GM18858 (cell line): ENCODE data around the gene HDAC5.
"Not testable (repeated sequence)": the region's sequence is repeated elsewhere in the genome, so short reads cannot be mapped to it uniquely, and the experiment has no call there.

Experiments
- ATAC-seq: cut with Tn5 transposase; IDR thresholded peaks from one replicate; pipeline ENCODE4 v1.9.1; 2021; ENCODE audit not compliant: unreplicated experiment

The HDAC5 gene

DNA sequence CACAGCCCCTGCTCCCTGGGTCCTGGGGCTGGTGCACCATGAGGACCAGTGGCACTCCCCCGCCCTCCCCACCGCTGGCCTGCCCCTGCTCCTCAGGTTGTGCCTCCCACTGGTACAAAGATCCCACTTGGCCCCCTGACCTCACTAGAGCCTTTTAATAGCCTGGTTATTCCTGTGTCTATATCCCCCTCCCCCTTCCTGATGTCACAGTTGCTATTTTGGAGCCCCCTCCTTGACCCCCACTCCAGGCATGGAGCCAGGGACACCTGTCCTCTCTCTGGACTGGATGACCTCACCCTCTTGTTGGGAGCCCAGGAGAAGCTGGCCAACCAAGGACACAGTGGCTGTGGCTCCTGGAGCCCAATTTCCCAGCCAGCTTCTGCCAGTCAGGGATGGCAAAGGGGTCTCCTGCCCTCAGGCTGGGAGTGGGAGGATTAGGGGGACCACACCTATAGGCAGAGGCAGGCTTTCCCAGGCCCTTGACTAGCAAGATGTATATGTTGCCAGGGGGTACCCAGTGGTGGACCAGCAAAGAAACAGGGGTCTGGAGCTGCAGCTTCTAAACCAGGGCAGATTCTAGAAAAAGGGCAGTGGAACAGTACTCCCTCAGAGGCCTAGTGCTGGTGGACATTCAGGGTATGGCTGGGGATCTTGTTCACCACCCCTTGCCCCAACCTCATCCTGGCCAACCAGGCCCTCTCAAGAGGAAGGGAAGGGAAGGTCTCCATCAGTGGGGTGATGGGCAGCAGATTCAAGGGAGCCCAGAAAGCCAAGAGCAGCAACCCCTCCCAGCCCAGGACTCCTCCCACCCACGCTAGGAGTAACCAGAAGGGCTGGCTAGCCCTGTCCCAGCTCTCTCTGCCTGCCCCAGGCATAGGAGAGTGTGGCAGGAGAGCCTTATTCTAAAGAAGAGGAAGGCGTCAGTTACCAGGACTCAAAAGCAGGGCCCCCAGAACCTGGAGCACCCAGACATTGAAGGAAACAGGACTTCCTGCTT, 10.9 kb downstream of the HDAC5 start:
- no peak for ATAC-seq

DNA sequence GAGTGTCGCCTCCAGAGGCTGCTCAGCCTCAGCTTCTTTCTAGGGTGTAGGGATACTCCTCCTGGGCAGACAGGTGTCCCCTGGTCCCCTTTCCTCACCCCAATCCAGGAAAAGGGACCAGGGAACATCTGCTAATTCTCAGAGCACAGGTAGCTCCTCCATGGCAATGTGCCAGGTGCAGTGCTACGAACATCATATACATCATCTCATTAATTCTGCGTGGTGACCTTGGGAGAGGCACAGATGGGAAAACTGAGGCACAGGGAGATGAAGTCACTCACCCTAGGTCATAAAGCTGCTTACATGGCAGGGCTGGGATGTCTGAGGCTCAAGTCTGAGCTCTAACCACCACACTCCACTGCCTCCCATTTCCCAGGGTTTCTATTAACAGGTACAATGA, 11.7 kb downstream of the HDAC5 start:
- no peak for ATAC-seq

DNA sequence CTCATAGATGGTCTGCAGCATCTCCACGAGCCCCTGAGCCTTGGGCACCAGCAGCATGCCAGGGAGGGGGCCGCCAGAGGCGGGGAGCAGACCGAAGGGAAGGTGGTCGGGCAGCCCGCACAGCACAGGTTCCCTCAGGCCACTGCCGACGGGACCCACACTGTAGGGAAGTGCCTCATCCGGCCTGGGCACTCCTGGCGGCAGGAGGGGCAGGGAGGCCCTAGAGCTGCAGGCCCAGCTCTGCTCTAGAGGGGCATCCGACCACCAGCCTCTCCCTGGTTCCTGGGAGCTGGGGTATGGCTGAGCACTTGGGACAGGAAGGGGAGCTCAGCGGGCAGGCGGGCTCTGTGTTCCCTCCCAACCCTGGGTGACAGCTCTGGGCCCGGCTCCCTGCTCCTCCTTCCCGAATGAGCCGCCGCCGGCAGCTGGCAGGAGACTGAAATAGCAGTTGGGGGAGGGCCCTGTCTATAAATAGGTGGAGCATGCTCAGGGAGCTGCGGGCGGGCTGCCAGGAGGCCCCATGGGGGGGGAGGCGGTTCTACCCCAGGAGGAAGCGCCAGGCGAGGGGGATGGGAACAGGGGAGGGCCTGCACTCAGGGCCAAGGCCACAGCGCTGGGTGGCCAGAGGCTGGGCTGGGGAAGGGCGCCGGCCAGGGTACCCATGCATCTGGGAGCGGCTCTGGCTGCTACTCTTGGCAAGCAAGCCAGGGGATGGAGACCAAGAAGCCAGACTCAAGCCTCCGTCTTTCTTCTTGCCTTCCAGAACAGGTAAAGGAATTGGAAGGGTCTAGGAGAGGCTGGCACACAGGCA, 12.4 kb downstream of the HDAC5 start:
- ATAC-seq = no peak

DNA sequence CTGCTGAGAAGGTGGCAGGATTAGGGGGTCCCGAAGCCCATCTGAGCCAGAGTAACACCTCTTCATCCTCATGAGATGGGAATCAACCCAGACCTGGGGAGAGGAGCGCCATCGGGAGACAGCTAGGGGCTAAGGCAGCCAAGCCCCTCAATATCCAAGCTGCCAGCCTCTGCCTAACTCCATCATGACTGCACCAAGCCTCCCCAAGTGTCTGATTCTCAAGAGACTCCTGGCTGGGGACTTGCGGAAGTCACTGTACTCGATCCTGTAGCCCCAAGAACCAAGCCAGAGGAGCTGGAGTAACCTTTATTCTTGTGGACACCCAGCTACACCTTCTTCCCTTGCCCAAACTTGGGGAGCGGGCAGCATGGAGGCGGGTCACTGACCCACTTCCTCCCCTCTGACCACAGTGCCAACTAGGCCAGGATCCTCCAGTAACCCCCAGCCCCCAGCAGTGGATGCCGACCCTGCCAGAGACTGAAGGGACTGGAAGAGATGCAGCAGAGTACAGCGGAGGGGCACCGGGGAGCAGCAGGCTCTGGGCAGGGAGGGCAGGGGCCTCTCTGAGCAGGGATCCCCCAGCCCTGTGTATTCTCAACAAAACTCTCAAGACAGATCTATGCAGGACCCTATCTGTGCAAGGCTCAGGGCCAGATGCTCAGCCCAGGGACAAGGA, 13.3 kb downstream of the HDAC5 start:
- ATAC-seq = no peak

DNA sequence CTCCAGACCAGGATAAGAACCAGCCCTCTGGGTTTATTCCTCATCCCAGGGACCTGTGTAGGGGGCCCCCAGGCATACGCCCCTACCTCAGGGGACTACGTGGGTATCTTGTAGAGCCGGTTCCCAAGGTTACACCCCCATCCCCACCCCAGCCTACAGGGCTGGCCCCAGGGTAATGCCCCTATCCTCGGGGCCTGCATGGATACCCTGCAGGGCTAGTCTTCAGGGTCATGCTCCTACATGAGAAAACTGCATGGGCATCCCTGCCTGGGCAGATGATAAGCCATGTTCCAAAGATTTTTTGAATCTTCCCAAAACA, 14.2 kb downstream of the HDAC5 start:
- ATAC-seq = no peak

DNA sequence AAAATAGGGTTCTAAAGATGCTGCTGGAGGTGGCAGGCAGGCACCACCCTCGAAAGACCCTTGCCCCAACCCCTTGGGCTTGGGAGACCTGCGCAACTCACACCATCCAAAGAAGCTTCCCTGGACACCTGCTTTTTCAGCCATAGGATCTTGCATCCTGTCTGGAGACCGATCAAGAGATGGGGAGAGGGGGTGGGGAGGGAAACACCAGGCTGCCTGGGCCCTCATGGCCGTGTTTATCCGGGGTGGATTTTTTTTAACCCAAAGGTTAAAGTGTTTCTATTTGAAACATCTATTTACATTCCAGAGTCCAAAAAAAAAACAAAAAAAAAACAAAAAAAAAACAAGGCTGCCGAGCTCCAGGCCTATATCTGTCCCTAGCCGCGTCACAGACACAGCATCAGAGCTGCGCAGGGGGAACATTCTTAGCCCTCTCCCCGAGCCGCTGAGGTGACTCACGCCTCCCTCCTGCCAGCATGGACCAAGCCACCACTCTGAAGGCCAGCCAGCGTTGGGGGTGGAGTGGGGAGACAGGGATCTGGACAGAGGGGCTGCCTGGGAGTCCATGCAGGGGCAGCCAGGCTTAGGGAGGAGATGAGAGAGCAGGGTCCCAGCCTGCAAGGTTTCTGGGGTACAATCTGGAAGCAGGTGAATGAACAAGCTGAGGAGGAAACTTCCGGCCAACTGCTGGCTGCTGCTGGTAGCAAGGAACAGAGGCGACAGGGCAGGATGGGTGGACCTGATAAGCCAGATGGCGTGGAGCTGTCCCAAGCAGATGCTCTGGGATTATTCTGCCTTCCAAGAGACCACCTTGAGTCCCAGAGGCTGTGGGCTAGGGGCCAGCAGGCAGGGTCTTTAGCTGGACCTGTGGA, 14.8 kb downstream of the HDAC5 start:
- ATAC-seq = no peak

DNA sequence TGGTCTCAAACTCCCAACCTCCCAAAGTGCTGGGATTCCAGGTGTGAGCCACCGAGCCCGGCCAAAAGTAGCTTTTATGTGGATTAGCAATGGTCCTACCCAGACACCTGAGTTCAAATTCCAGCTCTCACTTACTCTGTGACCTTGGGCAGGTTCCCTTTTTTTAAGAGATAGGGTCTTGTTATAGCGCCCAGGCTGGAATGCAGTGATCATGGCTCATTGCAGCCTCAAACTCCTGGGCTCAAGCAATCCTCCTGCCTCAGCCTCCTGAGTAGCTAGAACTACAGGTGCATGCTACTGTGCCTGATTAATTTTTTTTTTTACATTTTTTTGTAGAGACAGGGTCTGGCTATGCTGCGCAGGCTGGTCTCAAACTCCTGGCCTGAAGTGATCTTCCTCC, 16.6 kb downstream of the HDAC5 start:
- no peak for ATAC-seq

DNA sequence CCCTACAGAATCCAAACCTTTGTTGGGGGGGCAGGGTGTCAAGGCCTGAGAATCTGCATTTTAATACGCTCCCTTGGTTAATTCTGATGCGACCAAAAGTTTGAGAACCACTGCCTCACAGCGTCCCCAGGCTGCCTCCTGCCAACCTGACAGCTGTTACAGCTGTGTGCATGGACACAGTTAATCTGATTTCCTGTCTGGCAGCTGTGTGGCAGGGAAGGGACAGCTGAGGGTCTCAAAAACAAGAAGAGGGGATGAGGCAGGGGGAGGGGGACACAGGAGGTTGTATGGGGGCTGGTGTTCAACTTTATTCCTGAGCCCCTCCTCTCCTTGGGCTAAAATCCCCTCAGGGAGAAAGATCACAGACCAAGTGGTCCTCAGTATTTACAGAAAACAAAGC, 17.5 kb downstream of the HDAC5 start:
- no peak for ATAC-seq

DNA sequence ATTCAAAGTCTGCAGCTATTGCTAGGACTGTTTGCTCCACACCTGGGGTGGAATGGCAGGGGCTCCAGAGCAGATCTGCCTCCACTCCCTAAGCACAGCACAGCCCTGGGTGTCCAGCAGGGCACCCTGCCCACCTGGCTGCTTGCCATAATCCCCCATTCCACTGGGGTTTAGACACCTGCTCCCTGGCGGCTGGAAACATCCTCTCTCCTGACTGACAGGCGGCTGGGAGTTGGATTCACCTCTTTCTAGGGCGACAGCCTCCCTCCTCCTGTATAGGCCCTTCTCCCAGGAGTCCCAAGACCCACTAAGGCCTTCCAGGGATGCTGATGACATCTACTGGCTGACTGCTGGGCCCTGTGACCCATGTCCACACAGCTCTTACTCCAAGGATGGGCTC, 18.0 kb downstream of the HDAC5 start:
- ATAC-seq = no peak

DNA sequence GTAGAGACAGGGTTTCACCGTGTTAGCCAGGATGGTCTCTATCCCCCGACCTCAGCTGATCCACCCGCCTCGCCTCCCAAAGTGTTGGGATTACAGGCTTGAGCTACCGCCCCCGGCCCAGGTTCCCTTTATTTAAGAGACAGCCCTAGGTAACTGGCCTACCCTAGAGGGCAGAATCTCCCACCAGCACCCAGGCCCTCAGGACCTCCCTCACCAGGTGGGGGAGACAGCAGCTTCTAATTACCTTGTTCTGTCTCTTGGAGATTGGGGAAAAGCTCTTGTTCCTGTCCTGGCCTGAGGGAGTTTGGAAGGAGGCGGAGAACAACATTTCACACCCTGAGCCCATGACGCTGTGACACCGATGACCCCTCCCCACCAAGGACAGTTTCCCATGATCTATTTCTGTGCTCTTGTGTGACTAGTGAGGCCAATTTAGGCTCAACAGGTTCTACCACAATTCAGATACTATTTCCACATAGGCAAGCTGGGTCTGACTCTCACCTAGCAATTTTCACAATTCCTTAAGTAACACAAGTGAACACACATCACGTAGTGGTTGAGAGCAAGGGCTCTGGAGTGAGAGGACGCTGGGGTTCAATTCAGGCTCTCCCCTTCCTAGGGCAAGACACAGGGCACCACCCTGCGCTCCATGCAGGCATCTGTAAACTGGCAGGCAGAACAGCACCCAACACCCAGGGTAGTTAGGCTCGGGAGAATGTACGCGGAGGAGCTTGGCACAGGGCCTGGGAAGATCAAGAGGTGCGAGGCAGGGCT, 20.4 kb downstream of the HDAC5 start:
- no peak for ATAC-seq

DNA sequence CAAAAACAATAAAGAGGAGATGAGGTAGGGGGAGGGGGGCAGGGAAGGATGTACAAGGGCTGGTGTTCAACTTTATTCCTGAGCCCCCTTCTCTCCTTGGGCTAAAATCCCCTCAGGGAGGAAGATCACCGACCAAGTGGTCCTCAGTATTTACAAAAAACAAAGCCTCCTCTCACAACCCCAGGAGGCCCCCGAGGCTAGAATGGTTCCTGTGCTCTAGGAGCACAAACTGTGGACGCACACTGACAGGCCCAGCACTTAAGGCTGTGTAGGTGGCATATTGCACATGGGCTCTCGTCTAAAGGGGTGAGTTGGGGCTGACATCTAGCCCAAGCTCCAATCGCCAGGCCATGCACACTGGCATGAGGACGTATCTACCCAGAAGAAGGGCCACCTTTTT, 21.6 kb downstream of the HDAC5 start:
- not testable (repeated sequence) for ATAC-seq

DNA sequence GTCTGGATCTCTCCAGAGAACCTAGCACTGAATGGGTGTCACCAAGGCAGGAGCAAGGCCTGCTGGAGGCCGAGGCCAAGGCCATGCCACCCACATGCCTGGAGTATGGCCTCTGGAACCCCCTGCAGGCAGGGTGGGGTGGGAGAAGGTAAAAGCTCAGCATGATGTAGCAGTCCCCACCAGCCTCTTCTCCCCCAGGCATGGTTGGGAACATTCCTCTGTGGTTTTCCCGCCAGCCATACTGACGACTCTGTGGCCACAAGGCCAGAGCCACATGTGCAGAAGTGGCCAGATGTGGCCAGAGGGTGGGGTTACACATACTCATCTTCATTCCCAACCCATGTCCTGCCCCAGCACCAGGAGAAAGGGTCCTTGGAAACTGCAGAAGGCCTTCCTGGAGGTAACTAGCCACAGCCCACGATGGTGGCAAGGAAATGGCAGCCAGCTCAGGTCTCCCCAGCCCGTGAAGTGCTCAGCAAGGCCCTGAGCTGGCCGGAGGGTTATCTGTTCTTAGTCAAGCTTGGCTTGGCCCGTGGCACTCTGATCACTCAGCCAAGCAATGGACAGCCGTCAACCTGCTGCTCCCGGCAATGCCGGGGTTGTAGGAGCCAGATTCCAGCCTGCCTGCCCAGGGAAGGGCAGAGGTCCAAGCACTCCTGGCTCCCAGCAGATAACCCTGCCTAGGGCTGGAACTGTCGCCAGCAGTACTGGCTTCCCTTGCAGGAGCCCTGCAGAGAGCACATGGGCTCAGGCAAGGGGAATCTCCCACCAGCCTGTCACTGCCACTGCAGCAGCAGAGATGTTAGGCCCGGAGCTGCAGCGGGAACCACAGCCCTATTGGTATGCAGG, 26.1 kb downstream of the HDAC5 start:
- ATAC-seq = no peak

DNA sequence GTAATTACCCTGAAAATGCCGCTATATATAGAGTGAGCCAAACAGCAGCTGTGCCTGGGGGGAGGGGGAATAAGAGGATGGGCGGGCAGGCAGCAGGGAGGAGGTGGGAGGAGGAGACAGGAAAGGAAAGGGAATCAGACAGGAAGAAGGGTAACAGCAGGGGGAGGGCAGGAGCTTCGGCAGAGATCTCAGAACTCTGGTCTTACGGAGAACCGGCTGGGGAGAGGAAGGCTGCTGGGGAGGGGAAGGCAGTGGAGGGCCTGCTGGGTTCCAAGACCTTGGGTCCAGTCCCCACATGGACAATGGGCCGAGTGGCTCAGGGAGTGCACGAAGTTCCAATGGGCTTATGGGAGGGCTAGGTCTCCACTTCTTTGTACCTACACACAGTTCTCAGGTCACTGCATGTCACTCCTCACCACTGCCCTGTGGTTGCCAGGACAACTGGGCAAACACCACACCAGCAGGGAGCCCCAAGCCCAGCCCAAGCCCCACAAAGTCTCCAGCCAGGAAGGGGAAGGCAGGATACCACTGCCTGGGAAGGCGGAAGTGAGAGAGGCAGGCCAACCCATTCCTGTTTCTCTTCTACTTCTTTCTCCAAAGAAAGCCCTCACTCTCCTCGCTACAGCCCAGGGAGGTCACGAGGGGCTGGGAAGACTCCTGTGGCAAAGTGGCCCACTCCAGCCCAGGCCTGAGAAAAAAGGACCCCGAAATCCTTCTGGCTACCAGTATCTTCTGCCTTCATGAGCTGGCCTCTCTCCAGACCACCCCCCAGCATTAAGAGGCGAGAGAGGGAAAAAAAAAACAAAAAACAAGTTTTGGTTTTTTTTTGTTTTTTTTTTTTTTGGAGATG, 27.6 kb downstream of the HDAC5 start:
- ATAC-seq = no peak

DNA sequence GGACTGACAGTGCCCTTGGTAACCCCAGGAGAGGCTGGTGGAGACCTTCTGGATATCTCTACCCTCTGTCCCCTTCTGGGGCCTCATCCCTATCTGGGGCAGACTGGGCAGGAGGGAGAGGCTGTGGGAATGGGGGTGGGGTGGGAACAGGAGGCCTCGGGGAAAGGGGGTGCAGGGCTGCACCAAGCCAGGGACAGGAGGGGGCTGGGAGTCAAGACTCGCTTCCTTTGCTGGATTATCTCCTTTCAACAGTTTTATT, 28.1 kb downstream of the HDAC5 start:
- ATAC-seq = no peak

DNA sequence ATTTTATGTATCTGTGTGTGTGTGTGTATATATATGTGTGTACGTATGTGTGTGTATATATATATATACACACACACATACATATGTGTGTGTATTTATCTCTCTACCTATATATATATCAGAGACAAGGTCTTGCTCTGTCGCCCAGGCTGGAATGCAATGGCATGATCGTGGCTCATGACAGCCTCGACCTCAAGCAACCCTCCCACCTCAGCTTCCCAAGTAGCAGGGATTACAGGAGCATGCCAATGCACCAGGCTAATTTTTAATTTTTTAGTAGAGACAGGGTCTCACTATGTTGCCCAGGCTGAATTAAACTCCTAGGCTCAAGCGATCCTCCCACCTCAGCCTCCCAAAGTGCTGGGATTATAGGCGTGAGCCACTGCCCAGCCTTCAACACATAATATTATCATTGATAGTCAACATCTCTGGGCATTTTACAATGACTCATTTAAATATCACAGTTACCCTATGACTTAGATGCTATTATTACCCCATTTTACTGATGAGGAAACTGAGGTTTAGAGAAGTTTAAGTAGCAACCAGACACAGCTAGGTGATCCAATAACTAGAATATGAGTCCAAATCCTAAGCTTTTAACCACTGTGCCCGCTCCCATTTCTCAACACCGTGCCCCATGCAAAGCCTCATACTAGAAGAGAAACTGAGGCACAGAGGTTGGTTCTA, 28.6 kb downstream of the HDAC5 start:
- ATAC-seq = no peak

DNA sequence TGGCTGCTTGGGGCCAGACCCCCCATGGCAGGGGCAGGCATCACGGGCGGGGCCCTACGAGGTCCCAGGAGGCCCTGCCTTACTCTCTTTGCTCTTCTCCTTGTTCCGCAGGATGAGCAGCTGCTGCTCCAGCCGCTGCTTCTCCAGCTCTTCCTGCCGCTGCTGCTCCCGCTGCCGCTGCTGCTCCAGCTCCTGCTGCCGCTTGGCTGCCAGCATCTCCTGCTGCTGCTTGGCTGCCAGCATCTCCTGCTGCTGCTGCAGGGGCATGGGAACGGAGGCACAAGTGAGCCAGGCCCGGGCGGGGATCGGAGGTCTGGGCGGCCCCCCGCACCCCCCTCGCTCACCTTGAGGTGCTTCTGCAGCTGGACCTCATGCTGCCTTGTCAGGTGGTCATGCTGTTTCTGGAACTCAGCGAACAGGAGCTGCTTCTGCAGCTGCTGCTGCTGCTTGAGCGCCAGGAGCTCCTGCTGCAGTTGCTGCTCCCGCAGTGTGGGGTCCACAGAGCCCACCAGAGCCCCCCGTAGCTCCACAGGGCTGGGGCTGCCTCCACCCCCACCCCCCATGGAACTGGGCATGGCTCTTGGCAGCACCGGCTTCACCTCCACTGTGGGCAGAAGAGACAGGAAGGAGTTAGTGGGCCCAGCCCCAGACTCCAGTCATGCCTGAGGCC, 30.1 kb downstream of the HDAC5 start:
- ATAC-seq = no peak

DNA sequence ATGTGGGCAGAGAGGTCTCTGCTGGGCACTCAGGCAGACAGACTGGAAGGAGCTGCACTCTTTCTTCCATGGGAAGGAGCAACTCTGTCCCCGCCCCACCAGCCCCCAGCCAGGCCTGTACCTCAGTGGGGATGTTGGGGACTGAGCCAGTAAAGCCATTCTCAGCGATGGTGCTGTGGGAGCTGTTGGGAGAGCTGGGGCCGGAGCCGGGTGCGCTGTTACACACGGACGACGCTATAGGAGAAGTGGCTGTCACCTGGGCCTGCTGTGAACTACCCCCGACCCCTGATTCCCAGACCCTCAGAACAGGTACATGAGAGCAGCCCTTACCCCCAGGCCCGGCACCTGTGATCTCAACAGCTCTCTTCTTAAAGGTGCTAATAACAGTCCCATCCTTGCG, 31.4 kb downstream of the HDAC5 start:
- ATAC-seq = no peak
